Neural cell (in vitro differentiated cells): ENCODE data around the gene ABCC9. TPM values are rescaled to one million over a fixed set of nuclear protein-coding genes. Genes with fewer than 3 reads are reported as not detected.

Experiments used
- H2AFZ ChIP-seq: fragments of 200-600, 300-800 bp; sonication (generic), shearing (Covaris generic); 2 replicates; pipeline ENCODE4 v1.6.0; 2014; ENCODE audit warnings: low read depth, mild to moderate bottlenecking, antibody characterized with exemption, low read length, moderate library complexity
- H3F3A ChIP-seq: fragments of 200-600 bp; shearing (Covaris generic); 2 replicates; pipeline ENCODE4 v1.6.1; 2016; ENCODE audit warnings: mild to moderate bottlenecking, moderate library complexity, mixed read lengths, antibody characterized with exemption, low read length; ENCODE audit not compliant: insufficient read depth, poor library complexity, severe bottlenecking
- H3K27ac ChIP-seq: fragments of 200-600, 300-800 bp; sonication (generic), shearing (Covaris generic); 2 replicates; pipeline ENCODE4 v1.5.1; 2014; ENCODE audit warnings: mild to moderate bottlenecking, low read length, moderate library complexity
- H3K27me3 ChIP-seq: fragments of 300-800, 200-600 bp; sonication (generic), shearing (Covaris generic); 2 replicates; pipeline ENCODE4 v1.6.0; 2014; ENCODE audit warnings: mild to moderate bottlenecking, low read depth, low read length, moderate library complexity; ENCODE audit not compliant: insufficient read depth
- H3K36me3 ChIP-seq: fragments of 300-800, 200-600 bp; sonication (generic), shearing (Covaris generic); 2 replicates; pipeline ENCODE4 v1.5.1; 2014; ENCODE audit warnings: mild to moderate bottlenecking, antibody characterized with exemption, low read length, moderate library complexity; ENCODE audit not compliant: insufficient read depth
- H3K4me2 ChIP-seq: fragments of 300-800, 200-600 bp; sonication (generic), shearing (Covaris generic); 2 replicates; pipeline ENCODE4 v1.6.0; 2014; ENCODE audit warnings: mild to moderate bottlenecking, low read length
- H3K4me3 ChIP-seq: fragments of 300-800, 200-600 bp; sonication (generic), shearing (Covaris generic); 2 replicates; pipeline ENCODE4 v1.5.1; 2014; ENCODE audit warnings: mild to moderate bottlenecking, low read length, moderate library complexity
- H3K79me2 ChIP-seq: fragments of 200-600 bp; shearing (Covaris generic); replicated peaks from 2 replicates; pipeline ENCODE4 v1.6.0; 2014; ENCODE audit warnings: mild to moderate bottlenecking, low read length, moderate library complexity; ENCODE audit not compliant: insufficient read depth
- H3K9ac ChIP-seq: fragments of 300-800, 200-600 bp; sonication (generic), shearing (Covaris generic); 2 replicates; pipeline ENCODE4 v1.6.1; 2016; ENCODE audit warnings: mild to moderate bottlenecking, low read length, mixed read lengths
- H3K9me2 ChIP-seq: fragments of 200-600 bp; shearing (Covaris generic); 2 replicates; pipeline ENCODE4 v1.6.1; 2016; ENCODE audit warnings: mild to moderate bottlenecking, low read length, mixed read lengths; ENCODE audit not compliant: insufficient read depth
- H3K9me3 ChIP-seq: fragments of 200-600, 300-800 bp; sonication (generic), shearing (Covaris generic); 2 replicates; pipeline ENCODE4 v1.6.1; 2016; ENCODE audit warnings: mild to moderate bottlenecking, mixed run types, low read length, moderate library complexity, mixed read lengths
- H4K20me1 ChIP-seq: fragments of 200-600 bp; shearing (Covaris generic); 2 replicates; pipeline ENCODE4 v1.6.1; 2016; ENCODE audit warnings: mild to moderate bottlenecking, mixed run types; ENCODE audit not compliant: insufficient read depth
- EP300 ChIP-seq: fragments of 450-650 bp; conservative IDR thresholded peaks from 2 replicates; pipeline ENCODE4 v1.6.1; 2014; ENCODE audit warnings: antibody characterized with exemption, mild to moderate bottlenecking, moderate library complexity; ENCODE audit not compliant: poor library complexity, severe bottlenecking
- EZH2 ChIP-seq: fragments of 200-600, 300-800 bp; shearing (Covaris generic), sonication (generic); IDR thresholded peaks from 2 replicates; pipeline ENCODE4 v1.6.1; 2014; ENCODE audit warnings: antibody characterized with exemption, low read length, borderline replicate concordance, mild to moderate bottlenecking; ENCODE audit not compliant: insufficient read depth, poor library complexity, severe bottlenecking
- MXI1 ChIP-seq: fragments of 450-650 bp; conservative IDR thresholded peaks from 2 replicates; pipeline ENCODE4 v1.6.1; 2014; ENCODE audit warnings: antibody characterized with exemption, mild to moderate bottlenecking; ENCODE audit not compliant: poor library complexity, severe bottlenecking
- POLR2AphosphoS5 ChIP-seq: IDR thresholded peaks from 2 replicates; pipeline ENCODE4 v1.6.1; 2012
- RAD21 ChIP-seq: fragments of 450-650 bp; conservative IDR thresholded peaks from 2 replicates; pipeline ENCODE4 v1.6.1; 2014; ENCODE audit warnings: antibody characterized with exemption, mild to moderate bottlenecking, moderate library complexity
- REST ChIP-seq: IDR thresholded peaks from 2 replicates; pipeline ENCODE4 v1.6.1; 2012; ENCODE audit warnings: borderline replicate concordance
- SMC3 ChIP-seq: fragments of 450-650 bp; conservative IDR thresholded peaks from 2 replicates; pipeline ENCODE4 v1.6.1; 2014; ENCODE audit warnings: antibody characterized with exemption, mild to moderate bottlenecking, moderate library complexity; ENCODE audit not compliant: poor library complexity
- TAF1 ChIP-seq: IDR thresholded peaks from 2 replicates; pipeline ENCODE4 v1.6.1; 2012; ENCODE audit warnings: low read depth
- polyA plus RNA-seq: library from polyadenylated mRNA; depleted of rRNA; stranded (reverse); fragments of >200 nt; gene quantifications from 2 replicates; pipeline ENCODE4 v1.2.3, GENCODE V29; 2014
- TF ChIP-seq, protein P1 (sequence below): fragments of 450-650 bp; IDR thresholded peaks from 2 replicates; pipeline ENCODE4 v1.5.1; 2014; ENCODE audit warnings: antibody characterized with exemption, mild to moderate bottlenecking, moderate library complexity; ENCODE audit not compliant: poor library complexity, severe bottlenecking

The ABCC9 gene
- polyA plus RNA-seq, 1 donor from 2014 or later, result 0.32 TPM

- TF ChIP-seq MXI1, result no peak
- no peak for TF ChIP-seq EZH2
- TF ChIP-seq TAF1, result no peak
- TF ChIP-seq EP300, result no peak
- no peak for TF ChIP-seq POLR2AphosphoS5
- TF ChIP-seq REST, result no peak
- no peak for TF ChIP-seq SMC3
- no peak for TF ChIP-seq RAD21
- TF ChIP-seq, protein P1, sequence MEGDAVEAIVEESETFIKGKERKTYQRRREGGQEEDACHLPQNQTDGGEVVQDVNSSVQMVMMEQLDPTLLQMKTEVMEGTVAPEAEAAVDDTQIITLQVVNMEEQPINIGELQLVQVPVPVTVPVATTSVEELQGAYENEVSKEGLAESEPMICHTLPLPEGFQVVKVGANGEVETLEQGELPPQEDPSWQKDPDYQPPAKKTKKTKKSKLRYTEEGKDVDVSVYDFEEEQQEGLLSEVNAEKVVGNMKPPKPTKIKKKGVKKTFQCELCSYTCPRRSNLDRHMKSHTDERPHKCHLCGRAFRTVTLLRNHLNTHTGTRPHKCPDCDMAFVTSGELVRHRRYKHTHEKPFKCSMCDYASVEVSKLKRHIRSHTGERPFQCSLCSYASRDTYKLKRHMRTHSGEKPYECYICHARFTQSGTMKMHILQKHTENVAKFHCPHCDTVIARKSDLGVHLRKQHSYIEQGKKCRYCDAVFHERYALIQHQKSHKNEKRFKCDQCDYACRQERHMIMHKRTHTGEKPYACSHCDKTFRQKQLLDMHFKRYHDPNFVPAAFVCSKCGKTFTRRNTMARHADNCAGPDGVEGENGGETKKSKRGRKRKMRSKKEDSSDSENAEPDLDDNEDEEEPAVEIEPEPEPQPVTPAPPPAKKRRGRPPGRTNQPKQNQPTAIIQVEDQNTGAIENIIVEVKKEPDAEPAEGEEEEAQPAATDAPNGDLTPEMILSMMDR, result no peak
- no peaks in the 10 kb centered on the region for H4K20me1 ChIP-seq
- no peak overlapping the region for H3K4me3 ChIP-seq
- no peaks in the 10 kb centered on the region for H3K36me3 ChIP-seq
- no peaks in the 10 kb centered on the region for H3K9me3 ChIP-seq
- no peaks in the 10 kb centered on the region for H3F3A ChIP-seq
- no peaks in the 10 kb centered on the region for H3K27me3 ChIP-seq
- H3K27ac ChIP-seq, result no peak overlapping the region
- H3K9ac ChIP-seq, result no peak overlapping the region
- no peak overlapping the region for H3K4me2 ChIP-seq
- no peaks in the 10 kb centered on the region for H3K79me2 ChIP-seq
- no peaks in the 10 kb centered on the region for H3K9me2 ChIP-seq
- H2AFZ ChIP-seq, result no peak overlapping the region
These were observed 117.6 kb downstream of the ABCC9 start for GRCh38 chr12:21823581-21823980.

DNA sequence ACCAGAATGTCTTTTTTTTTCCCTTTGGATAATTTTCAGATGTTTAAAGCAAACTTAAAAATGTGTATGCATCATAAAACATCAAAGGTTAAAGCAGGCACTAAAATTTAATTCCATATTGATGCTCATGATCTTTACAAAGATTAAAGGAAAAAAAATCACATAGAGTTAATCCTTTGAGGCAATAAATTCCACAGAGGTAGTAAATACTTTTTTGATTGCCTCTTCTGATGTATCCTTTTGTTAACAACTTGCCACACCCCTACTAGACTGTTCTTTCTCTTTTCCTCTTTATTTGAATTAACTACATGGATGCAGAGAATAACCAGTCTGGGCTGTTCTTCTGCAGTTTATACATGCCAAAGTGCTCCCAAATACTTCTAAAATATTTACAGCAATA lies 121.5 kb downstream of the ABCC9 start:
- Histone ChIP-seq H3K9ac (no peak overlapping the region), H4K20me1 (no peaks in the 10 kb centered on the region), H3K9me2 (no peaks in the 10 kb centered on the region), H3K27me3 (no peaks in the 10 kb centered on the region), H3K27ac (no peak overlapping the region), H3K79me2 (no peaks in the 10 kb centered on the region), H3K4me3 (no peak overlapping the region), H2AFZ (no peak overlapping the region), H3F3A (no peaks in the 10 kb centered on the region), H3K4me2 (no peak overlapping the region), H3K9me3 (no peaks in the 10 kb centered on the region), H3K36me3 (no peaks in the 10 kb centered on the region)
- no peak for TF ChIP-seq SMC3
- no peak for TF ChIP-seq EP300
- TF ChIP-seq POLR2AphosphoS5, result no peak
- no peak for TF ChIP-seq REST
- TF ChIP-seq MXI1, result no peak
- no peak for TF ChIP-seq RAD21
- TF ChIP-seq TAF1, result no peak
